D721Med (cell line): ENCODE data around the gene CDC5L.

Experiments
- DNase-seq: peaks from one replicate; pipeline ENCODE4 v3.0.0; 2011; ENCODE audit warnings: low spot score; ENCODE audit not compliant: insufficient read length
- FAIRE-seq: peaks from 2 replicates; lab custom pipeline; 2011; peaks lifted over from hg19 to GRCh38; lab: Jason Lieb, UNC
- CTCF ChIP-seq: IDR thresholded peaks from 2 replicates; pipeline ENCODE4 v1.5.1; 2012; ENCODE audit warnings: mild to moderate bottlenecking, control low read depth; ENCODE audit not compliant: insufficient read depth; ENCODE audit errors: missing control alignments

The CDC5L gene

GRCh38 chr6:44401138-44401537 lies 13.6 kb downstream of the CDC5L start:
- FAIRE-seq (no peak), DNase-seq (no peak)
- TF ChIP-seq CTCF = no peak

- no peak for TF ChIP-seq CTCF
- no peak for FAIRE-seq
- no peak for DNase-seq
Measured at GRCh38 chr6:44404022-44404714, 16.7 kb downstream of the CDC5L start.

- TF ChIP-seq CTCF = no peak
- DNase-seq (no peak), FAIRE-seq (no peak)
Measured at GRCh38 chr6:44404715-44405099, 17.2 kb downstream of the CDC5L start.

- DNase-seq = no peak
- no peak for FAIRE-seq
Measured at GRCh38 chr6:44407951-44408670, 20.6 kb downstream of the CDC5L start.

GRCh38 chr6:44409207-44409794 lies 21.8 kb downstream of the CDC5L start:
- FAIRE-seq (no peak), DNase-seq (no peak)
- no peak for TF ChIP-seq CTCF

More at GRCh38 chr6:44407951-44408670, 20.6 kb downstream of the CDC5L start:
- TF ChIP-seq CTCF = no peak

- FAIRE-seq (no peak), DNase-seq (no peak)
- no peak for TF ChIP-seq CTCF
Measured at GRCh38 chr6:44410363-44410762, 22.9 kb downstream of the CDC5L start.
